Osteocyte (in vitro differentiated cells): ENCODE measurements around the gene PPCDC. TPM values are rescaled to one million over a fixed set of nuclear protein-coding genes. Genes with fewer than 3 reads are reported as not detected.

Source experiments
- DNase-seq: peaks from one replicate; pipeline ENCODE4 v3.0.0; 2021; ENCODE audit warnings: mixed read lengths; ENCODE audit not compliant: unreplicated experiment; ENCODE audit errors: extremely low spot score
- H3K27ac Mint-ChIP-seq: one replicate; pipeline ENCODE4 v1.8.0; 2021; ENCODE audit warnings: mild to moderate bottlenecking, mixed read lengths; ENCODE audit not compliant: unreplicated experiment
- H3K27me3 Mint-ChIP-seq: one replicate; pipeline ENCODE4 v1.8.0; 2021; ENCODE audit warnings: mixed read lengths; ENCODE audit not compliant: unreplicated experiment
- H3K36me3 Mint-ChIP-seq: one replicate; pipeline ENCODE4 v1.8.0; 2021; ENCODE audit warnings: mixed read lengths; ENCODE audit not compliant: unreplicated experiment
- H3K4me1 Mint-ChIP-seq: one replicate; pipeline ENCODE4 v1.8.0; 2021; ENCODE audit warnings: mixed read lengths; ENCODE audit not compliant: unreplicated experiment
- H3K4me3 Mint-ChIP-seq: one replicate; pipeline ENCODE4 v1.8.0; 2021; ENCODE audit warnings: mild to moderate bottlenecking, moderate library complexity, mixed read lengths; ENCODE audit not compliant: unreplicated experiment
- H3K9me3 Mint-ChIP-seq: one replicate; pipeline ENCODE4 v1.8.0; 2021; ENCODE audit warnings: mixed read lengths; ENCODE audit not compliant: unreplicated experiment
- CTCF ChIP-seq: fragments of 200-600 bp; sonication (generic); IDR thresholded peaks from 2 replicates; pipeline ENCODE4 v1.5.0; 2021; ENCODE audit warnings: antibody characterized with exemption, mild to moderate bottlenecking, moderate library complexity
- long read RNA-seq: library from polyadenylated mRNA; unstranded; transcript quantifications from one replicate; pipeline ENCODE4 v2.0.0, GENCODE V29; 2021
- total RNA-seq: library from RNA; stranded (reverse); gene quantifications from 2 replicates; pipeline ENCODE4 v1.2.1, GENCODE V29; 2021

Gene PPCDC
- 11.9 and 12.7 TPM in 2 replicates for total RNA-seq
- long read RNA-seq, transcript PPCDC-201 (6 exons, 2,250 nt), result major isoform, 15 of 26 reads
- long read RNA-seq, partial matches to known transcripts, result 2 of 26 reads
- long read RNA-seq, other reads (novel, unspliced or antisense), result 2 of 26 reads

GRCh38 chr15:75023181-75023871, at the start of gene PPCDC:
Gene PPCDC, plus strand, starts transcription at chr15:75023590. Its CDS starts 4,729 bp downstream, at chr15:75028319.
- peak; percentile 99 for DNase-seq
- TF ChIP-seq CTCF, result no peak
- peaks cover 13% of the 10 kb centered on the region for H3K4me1 Mint-ChIP-seq
- peak within 1 kb of the TSS; percentile 88 for H3K4me3 Mint-ChIP-seq
- H3K9me3 Mint-ChIP-seq, result no peaks in the 10 kb centered on the region
- peak within 1 kb of the TSS; percentile 81 for H3K27ac Mint-ChIP-seq
- H3K36me3 Mint-ChIP-seq, result peaks cover 4% of the 10 kb centered on the region
- H3K27me3 Mint-ChIP-seq, result no peaks in the 10 kb centered on the region

GRCh38 chr15:74976159-74976558, 47.2 kb upstream of the PPCDC start:
- no peaks in the 10 kb centered on the region for H3K9me3 Mint-ChIP-seq
- H3K27me3 Mint-ChIP-seq, result peaks cover 16% of the 10 kb centered on the region
- no peak overlapping the region for H3K4me3 Mint-ChIP-seq
- DNase-seq, result no peak
- peak; percentile 7 for TF ChIP-seq CTCF
- H3K36me3 Mint-ChIP-seq, result no peaks in the 10 kb centered on the region
- H3K4me1 Mint-ChIP-seq, result no peaks in the 10 kb centered on the region
- no peak overlapping the region for H3K27ac Mint-ChIP-seq

GRCh38 chr15:74977599-74977998, 45.8 kb upstream of the PPCDC start:
- no peaks in the 10 kb centered on the region for H3K36me3 Mint-ChIP-seq
- no peak for TF ChIP-seq CTCF
- no peak overlapping the region for H3K4me3 Mint-ChIP-seq
- DNase-seq, result no peak
- no peaks in the 10 kb centered on the region for H3K4me1 Mint-ChIP-seq
- no peaks in the 10 kb centered on the region for H3K9me3 Mint-ChIP-seq
- no peak overlapping the region for H3K27ac Mint-ChIP-seq
- H3K27me3 Mint-ChIP-seq, result peaks cover 16% of the 10 kb centered on the region

- peaks cover 12% of the 10 kb centered on the region for H3K27me3 Mint-ChIP-seq
- no peaks in the 10 kb centered on the region for H3K4me1 Mint-ChIP-seq
- no peaks in the 10 kb centered on the region for H3K9me3 Mint-ChIP-seq
- no peak overlapping the region for H3K27ac Mint-ChIP-seq
- H3K36me3 Mint-ChIP-seq, result no peaks in the 10 kb centered on the region
- no peak for DNase-seq
- no peak overlapping the region for H3K4me3 Mint-ChIP-seq
- TF ChIP-seq CTCF, result no peak
Observed at GRCh38 chr15:74978077-74978476, 45.3 kb upstream of the PPCDC start.

GRCh38 chr15:74978503-74978902, 44.9 kb upstream of the PPCDC start:
- DNase-seq, result no peak
- H3K9me3 Mint-ChIP-seq, result no peaks in the 10 kb centered on the region
- H3K36me3 Mint-ChIP-seq, result no peaks in the 10 kb centered on the region
- no peaks in the 10 kb centered on the region for H3K4me1 Mint-ChIP-seq
- peaks cover 15% of the 10 kb centered on the region for H3K27me3 Mint-ChIP-seq
- no peak overlapping the region for H3K4me3 Mint-ChIP-seq
- TF ChIP-seq CTCF, result no peak
- no peak overlapping the region for H3K27ac Mint-ChIP-seq
